ENCODE results near the gene PEA15. TPM values are rescaled to one million over a fixed set of nuclear protein-coding genes. Genes with fewer than 3 reads are reported as not detected.

PEA15 gene
- total RNA-seq, 1 donor from 2014 or later: 39.1 TPM

DNA sequence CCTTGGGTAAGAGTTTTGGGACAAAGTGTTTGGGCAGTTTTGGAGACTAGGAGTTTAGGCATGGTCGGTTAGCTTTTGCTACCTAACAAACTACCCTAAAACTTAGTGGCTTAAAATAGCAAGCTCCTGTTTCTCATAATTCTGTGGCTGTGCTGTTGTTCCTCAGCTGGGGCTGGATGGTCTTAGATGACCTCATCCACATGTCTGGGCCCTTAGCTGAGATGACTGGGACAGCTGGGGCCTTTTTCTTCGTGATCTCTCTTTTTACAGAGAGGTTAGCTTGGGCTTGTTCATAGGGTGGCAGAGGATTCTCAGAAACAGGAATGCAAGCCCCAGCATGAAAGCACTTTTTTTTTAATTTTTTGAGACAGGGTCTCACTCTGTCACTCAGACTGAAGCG lies 47.2 kb upstream of the PEA15 start:
- H3K4me1 ChIP-seq: peaks cover 3% of the 10 kb centered on the region
- peaks cover 4% of the 10 kb centered on the region for H3K27me3 Mint-ChIP-seq (ENCODE audit: insufficient read depth, low read depth)
- TF ChIP-seq, protein P1, sequence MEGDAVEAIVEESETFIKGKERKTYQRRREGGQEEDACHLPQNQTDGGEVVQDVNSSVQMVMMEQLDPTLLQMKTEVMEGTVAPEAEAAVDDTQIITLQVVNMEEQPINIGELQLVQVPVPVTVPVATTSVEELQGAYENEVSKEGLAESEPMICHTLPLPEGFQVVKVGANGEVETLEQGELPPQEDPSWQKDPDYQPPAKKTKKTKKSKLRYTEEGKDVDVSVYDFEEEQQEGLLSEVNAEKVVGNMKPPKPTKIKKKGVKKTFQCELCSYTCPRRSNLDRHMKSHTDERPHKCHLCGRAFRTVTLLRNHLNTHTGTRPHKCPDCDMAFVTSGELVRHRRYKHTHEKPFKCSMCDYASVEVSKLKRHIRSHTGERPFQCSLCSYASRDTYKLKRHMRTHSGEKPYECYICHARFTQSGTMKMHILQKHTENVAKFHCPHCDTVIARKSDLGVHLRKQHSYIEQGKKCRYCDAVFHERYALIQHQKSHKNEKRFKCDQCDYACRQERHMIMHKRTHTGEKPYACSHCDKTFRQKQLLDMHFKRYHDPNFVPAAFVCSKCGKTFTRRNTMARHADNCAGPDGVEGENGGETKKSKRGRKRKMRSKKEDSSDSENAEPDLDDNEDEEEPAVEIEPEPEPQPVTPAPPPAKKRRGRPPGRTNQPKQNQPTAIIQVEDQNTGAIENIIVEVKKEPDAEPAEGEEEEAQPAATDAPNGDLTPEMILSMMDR (IDR thresholded peaks at IDR 0.05): no peak
- TF ChIP-seq EZH2phosphoT487 (IDR thresholded peaks at IDR 0.05) (no peak), EZH2 (IDR thresholded peaks at IDR 0.05) (no peak)
- no peak overlapping the region for H3K4me2 ChIP-seq
- no peak overlapping the region for H2AFZ ChIP-seq (replicated peaks)
- no peaks in the 10 kb centered on the region for H3K36me3 Mint-ChIP-seq
- peaks cover 14% of the 10 kb centered on the region for H3K4me1 Mint-ChIP-seq
- H3K9ac ChIP-seq: no peak overlapping the region
- no peak overlapping the region for H3K27ac ChIP-seq
- H4K20me1 ChIP-seq (ENCODE audit: low read depth): no peaks in the 10 kb centered on the region
- H3K4me3 ChIP-seq: no peak overlapping the region
- no peaks in the 10 kb centered on the region for H3K9me3 Mint-ChIP-seq
- no peaks in the 10 kb centered on the region for H3K9me3 ChIP-seq (ENCODE audit: low read depth)
- H3K27me3 ChIP-seq: no peaks in the 10 kb centered on the region
- H3F3A ChIP-seq (ENCODE audit: low read depth): no peaks in the 10 kb centered on the region
- no peak for DNase-seq (ENCODE audit: low spot score)
- no peaks in the 10 kb centered on the region for H3K36me3 ChIP-seq
- no peak overlapping the region for H3K27ac Mint-ChIP-seq
- no peaks in the 10 kb centered on the region for H3K79me2 ChIP-seq (ENCODE audit: low read depth)
- H3K4me3 Mint-ChIP-seq: no peak overlapping the region

DNA sequence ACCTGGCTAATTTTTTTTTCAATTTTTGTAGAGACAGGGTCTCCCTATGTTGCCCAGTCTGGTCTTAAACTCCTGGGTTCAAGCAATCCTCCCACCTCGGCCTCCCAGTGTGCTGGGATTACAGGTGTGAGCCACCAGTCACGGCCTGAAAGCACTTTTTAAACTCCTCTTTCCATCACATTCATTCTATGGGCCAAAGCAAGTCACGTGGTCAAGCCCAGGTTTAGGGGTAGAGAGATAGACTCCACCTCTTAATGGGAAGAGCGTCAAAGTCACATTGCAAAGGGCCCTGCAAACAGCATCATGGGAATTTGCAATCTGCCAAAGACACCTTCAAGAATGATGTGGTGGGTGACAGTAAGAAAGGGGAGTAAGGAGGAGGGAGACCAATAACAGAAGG lies 46.6 kb upstream of the PEA15 start:
- H3K4me1 Mint-ChIP-seq: peaks cover 16% of the 10 kb centered on the region

DNA sequence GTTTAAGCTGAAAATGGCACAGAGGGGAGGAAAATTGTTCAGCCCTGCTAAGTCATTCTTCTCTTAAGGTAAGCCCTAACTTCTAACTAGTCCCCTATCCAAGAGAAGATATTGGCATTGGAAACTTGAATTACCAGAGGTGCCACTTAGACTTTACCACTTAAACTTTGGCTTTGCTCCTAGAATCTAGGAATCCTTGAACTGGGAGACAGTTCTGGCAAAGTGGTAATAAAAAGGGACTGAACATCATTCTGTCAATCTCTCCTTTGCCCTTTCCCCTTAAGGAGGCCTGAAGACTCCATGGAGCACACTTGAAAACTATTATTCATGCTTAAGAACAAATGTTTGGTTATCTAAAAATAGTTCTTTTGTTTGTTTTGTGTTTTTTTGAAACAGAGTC lies 45.3 kb upstream of the PEA15 start:
- Histone ChIP-seq H3K4me1 (peaks cover 3% of the 10 kb centered on the region), H3K4me2 (no peak overlapping the region), H2AFZ (replicated peaks) (no peak overlapping the region), H4K20me1 (ENCODE audit: low read depth) (no peaks in the 10 kb centered on the region), H3K4me3 (no peak overlapping the region), H3F3A (ENCODE audit: low read depth) (no peaks in the 10 kb centered on the region), H3K27ac (no peak overlapping the region), H3K36me3 (no peaks in the 10 kb centered on the region), H3K27me3 (no peaks in the 10 kb centered on the region), H3K9me3 (ENCODE audit: low read depth) (no peaks in the 10 kb centered on the region), H3K9ac (no peak overlapping the region), H3K79me2 (ENCODE audit: low read depth) (no peaks in the 10 kb centered on the region)
- DNase-seq (ENCODE audit: low spot score): no peak
- Mint-ChIP-seq H3K4me1 (peaks cover 18% of the 10 kb centered on the region), H3K9me3 (peaks cover 3% of the 10 kb centered on the region), H3K27me3 (ENCODE audit: insufficient read depth, low read depth) (peaks cover 8% of the 10 kb centered on the region), H3K36me3 (no peaks in the 10 kb centered on the region), H3K27ac (no peak overlapping the region), H3K4me3 (no peak overlapping the region)
- TF ChIP-seq, protein P1 (IDR thresholded peaks at IDR 0.05): no peak
- TF ChIP-seq EZH2phosphoT487 (IDR thresholded peaks at IDR 0.05): no peak
- no peak for TF ChIP-seq EZH2 (IDR thresholded peaks at IDR 0.05)

More for the DNA sequence above, 46.6 kb upstream of the PEA15 start:
- no peaks in the 10 kb centered on the region for H3K9me3 ChIP-seq (ENCODE audit: low read depth)
- H3K4me3 Mint-ChIP-seq: no peak overlapping the region
- H3K4me2 ChIP-seq: no peak overlapping the region
- H3K9me3 Mint-ChIP-seq: peaks cover under 1% of the 10 kb centered on the region
- H3K9ac ChIP-seq: no peak overlapping the region
- TF ChIP-seq, protein P1 (IDR thresholded peaks at IDR 0.05): no peak
- TF ChIP-seq EZH2phosphoT487 (IDR thresholded peaks at IDR 0.05) (no peak), EZH2 (IDR thresholded peaks at IDR 0.05) (no peak)
- H3K79me2 ChIP-seq (ENCODE audit: low read depth): no peaks in the 10 kb centered on the region
- H3K4me3 ChIP-seq: no peak overlapping the region
- H3K27me3 ChIP-seq: no peaks in the 10 kb centered on the region
- H2AFZ ChIP-seq (replicated peaks): no peak overlapping the region
- H4K20me1 ChIP-seq (ENCODE audit: low read depth): no peaks in the 10 kb centered on the region
- DNase-seq (ENCODE audit: low spot score): no peak
- no peak overlapping the region for H3K27ac Mint-ChIP-seq
- no peaks in the 10 kb centered on the region for H3K36me3 Mint-ChIP-seq
- H3F3A ChIP-seq (ENCODE audit: low read depth): no peaks in the 10 kb centered on the region
- H3K27ac ChIP-seq: no peak overlapping the region
- H3K27me3 Mint-ChIP-seq (ENCODE audit: insufficient read depth, low read depth): peaks cover 5% of the 10 kb centered on the region
- H3K36me3 ChIP-seq: no peaks in the 10 kb centered on the region
- peaks cover 3% of the 10 kb centered on the region for H3K4me1 ChIP-seq
